ENCODE measurements around the gene ZNF683. TPM values are rescaled to one million over a fixed set of nuclear protein-coding genes. Genes with fewer than 3 reads are reported as not detected.

Gene ZNF683
- total and polyA plus RNA-seq, 9 of the 15 experiments (the other 6 are each of a cell fraction or from before 2014, with no cell fraction given) = not detected

- no peak for TF ChIP-seq CUX1 (CRISPR knock-in tag; IDR thresholded peaks at IDR 0.05)
- peak; percentile 98 for TF ChIP-seq E2F5 (CRISPR knock-in tag; IDR thresholded peaks at IDR 0.05)
- TF ChIP-seq ZNF668 (CRISPR knock-in tag; IDR thresholded peaks at IDR 0.05) = peak; percentile 92
- peak; percentile 100 for TF ChIP-seq L3MBTL2 (IDR thresholded peaks at IDR 0.05)
- no peak for TF ChIP-seq ZNF121 (CRISPR knock-in tag; conservative IDR thresholded peaks at IDR 0.05)
- TF ChIP-seq ZNF175 (CRISPR knock-in tag; IDR thresholded peaks at IDR 0.05; ENCODE audit: low read depth) = peak; percentile 100
- TF ChIP-seq FOXA3 (CRISPR knock-in tag; conservative IDR thresholded peaks at IDR 0.05 in 1 of 2, IDR thresholded peaks at IDR 0.05 in 1 of 2) = peak; percentile 14 to 83; a peak in 2 of 4 replicates
- peak; percentile 72 for TF ChIP-seq ZNF24 (IDR thresholded peaks at IDR 0.05)
- no peak; the same call in 1 of the 2 replicates for TF ChIP-seq SAFB (IDR thresholded peaks at IDR 0.05; ENCODE audit: borderline replicate concordance, low read depth, low read length)
- no peak for TF ChIP-seq TFAM (CRISPR knock-in tag; conservative IDR thresholded peaks at IDR 0.05)
- TF ChIP-seq LEF1 (IDR thresholded peaks at IDR 0.05) = peak; percentile 63; the same call in 1 of the 2 replicates
- TF ChIP-seq ZNF699 (CRISPR knock-in tag; IDR thresholded peaks at IDR 0.05; ENCODE audit: insufficient replicate concordance) = no peak
- no peak for TF ChIP-seq SRSF1 (IDR thresholded peaks at IDR 0.05; ENCODE audit: low read depth, low read length)
- TF ChIP-seq NR1H2 (CRISPR knock-in tag; IDR thresholded peaks at IDR 0.05) = peak; percentile 83; the same call in 1 of the 2 replicates
- no peak for TF ChIP-seq ZNF778 (CRISPR knock-in tag; IDR thresholded peaks at IDR 0.05)
- TF ChIP-seq ESRRA (IDR thresholded peaks at IDR 0.05; ENCODE audit: borderline replicate concordance, low read depth) = peak; percentile 47; the same call in 1 of the 2 replicates
- TF ChIP-seq ZBTB17 (CRISPR knock-in tag; IDR thresholded peaks at IDR 0.05) = peak; percentile 95
- 0 out of 2 replicates have a peak, but pooled peaks have one; percentile 87 for TF ChIP-seq FOXO4 (CRISPR knock-in tag; IDR thresholded peaks at IDR 0.05)
Observed at GRCh38 chr1:26336477-26337205, 35.9 kb downstream of the ZNF683 start (continued).
